ENCODE data around the gene WNT2B.

The WNT2B gene

DNA sequence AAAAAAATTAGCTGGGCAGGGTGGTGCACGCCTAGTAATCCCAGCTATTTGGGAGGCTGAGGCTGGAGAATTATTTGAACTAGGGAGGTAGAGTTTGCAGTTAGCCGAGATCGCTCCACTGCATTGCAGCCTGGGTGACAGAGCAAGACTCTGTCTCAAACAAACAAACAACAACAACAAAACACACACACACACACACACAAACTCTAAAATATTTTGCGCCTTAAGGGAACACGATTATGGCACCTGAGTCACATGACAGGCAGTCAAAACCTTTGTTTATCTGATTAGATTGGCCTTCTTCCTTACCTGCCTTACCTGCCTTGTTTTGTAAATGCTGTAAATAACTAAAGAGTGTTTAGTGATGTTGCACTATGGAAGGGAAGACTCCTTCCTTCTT, 20.6 kb upstream of the WNT2B start:
- TF ChIP-seq POLR2A (IDR thresholded peaks at IDR 0.05; ENCODE audit: low read depth, low read length) (no peak), POLR2AphosphoS5 (IDR thresholded peaks at IDR 0.05; ENCODE audit: low read depth, low read length) (no peak), TAF1 (IDR thresholded peaks at IDR 0.05; ENCODE audit: borderline replicate concordance, low read depth, low read length) (no peak)
- DNase-seq (ENCODE audit: insufficient read length): no peak
- FAIRE-seq: no peak

DNA sequence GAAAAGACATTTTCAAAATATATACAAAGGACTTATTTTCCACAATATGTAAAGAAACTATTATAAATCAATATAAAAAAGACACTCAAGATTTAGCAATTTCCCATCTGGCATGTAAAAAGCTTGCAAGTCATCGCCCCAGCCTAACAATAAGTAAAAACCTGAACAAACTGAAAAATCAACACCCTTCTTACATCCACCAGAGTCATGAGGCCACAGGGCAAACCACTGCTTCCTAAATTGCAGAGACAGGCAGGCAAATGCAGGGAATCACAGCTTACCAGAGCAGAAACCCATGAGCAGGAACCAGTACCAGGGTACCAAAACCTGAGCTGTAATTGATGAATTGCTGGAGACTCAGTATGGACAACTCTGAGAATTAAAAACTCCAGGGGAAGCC, 16.7 kb upstream of the WNT2B start:
- FAIRE-seq: no peak
- DNase-seq (ENCODE audit: insufficient read length): no peak
- TF ChIP-seq POLR2A (IDR thresholded peaks at IDR 0.05; ENCODE audit: low read depth, low read length) (no peak), TAF1 (IDR thresholded peaks at IDR 0.05; ENCODE audit: borderline replicate concordance, low read depth, low read length) (no peak), POLR2AphosphoS5 (IDR thresholded peaks at IDR 0.05; ENCODE audit: low read depth, low read length) (no peak)

GRCh38 chr1:112493351-112493750, 15.4 kb upstream of the WNT2B start:
- TF ChIP-seq POLR2A (IDR thresholded peaks at IDR 0.05; ENCODE audit: low read depth, low read length): no peak
- no peak for TF ChIP-seq POLR2AphosphoS5 (IDR thresholded peaks at IDR 0.05; ENCODE audit: low read depth, low read length)
- no peak for TF ChIP-seq TAF1 (IDR thresholded peaks at IDR 0.05; ENCODE audit: borderline replicate concordance, low read depth, low read length)
- FAIRE-seq: no peak
- no peak for DNase-seq (ENCODE audit: insufficient read length)

GRCh38 chr1:112496290-112496689, 12.5 kb upstream of the WNT2B start:
- FAIRE-seq (no peak), DNase-seq (ENCODE audit: insufficient read length) (no peak)
- no peak for TF ChIP-seq POLR2AphosphoS5 (IDR thresholded peaks at IDR 0.05; ENCODE audit: low read depth, low read length)
- no peak for TF ChIP-seq POLR2A (IDR thresholded peaks at IDR 0.05; ENCODE audit: low read depth, low read length)
- no peak for TF ChIP-seq TAF1 (IDR thresholded peaks at IDR 0.05; ENCODE audit: borderline replicate concordance, low read depth, low read length)

DNA sequence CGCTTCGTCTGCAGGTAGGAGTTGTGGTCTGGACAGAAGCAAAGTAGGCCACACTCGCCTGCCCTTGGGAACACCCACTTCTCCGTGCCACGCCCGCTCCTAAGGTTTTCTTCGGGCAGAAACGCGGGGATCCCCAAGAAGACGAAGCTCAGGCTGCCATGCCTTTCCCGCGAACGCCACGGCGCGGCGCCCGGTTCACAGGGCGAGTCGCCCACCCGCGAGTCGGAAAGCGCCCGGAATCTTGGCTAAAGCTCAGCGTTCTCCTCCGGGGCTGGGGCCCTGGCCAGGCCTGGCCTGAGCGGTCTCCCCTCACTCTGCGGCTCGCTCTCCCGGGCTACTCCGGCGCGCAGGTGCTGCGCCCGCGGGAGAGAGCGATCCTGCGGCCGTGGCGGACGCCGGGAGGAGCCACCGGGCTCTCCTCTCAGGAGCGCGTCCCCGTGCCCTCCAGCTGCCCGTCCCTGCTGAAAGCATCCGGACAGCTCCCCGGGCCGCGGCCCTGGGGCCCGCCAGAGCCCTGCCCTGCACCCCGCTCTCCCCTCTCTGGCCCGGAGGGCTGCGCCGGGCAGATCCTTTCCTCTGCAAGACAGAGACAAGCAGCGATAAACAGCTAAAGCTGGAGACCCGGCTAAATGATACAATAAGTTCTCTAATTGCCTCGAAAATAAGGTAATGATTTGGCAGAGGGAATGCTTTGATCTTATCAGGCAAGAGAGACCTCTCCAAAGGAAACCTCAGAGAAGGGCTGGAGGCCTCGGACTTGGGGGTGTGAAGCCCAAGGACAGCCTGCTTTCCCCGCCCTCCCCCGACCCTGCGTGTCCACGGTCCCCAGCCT, 6.7 kb upstream of the WNT2B start:
- FAIRE-seq (peak; percentile 73), DNase-seq (ENCODE audit: insufficient read length) (peak; percentile 41)
- no peak for TF ChIP-seq POLR2A (IDR thresholded peaks at IDR 0.05; ENCODE audit: low read depth, low read length)
- no peak for TF ChIP-seq TAF1 (IDR thresholded peaks at IDR 0.05; ENCODE audit: borderline replicate concordance, low read depth, low read length)
- TF ChIP-seq POLR2AphosphoS5 (IDR thresholded peaks at IDR 0.05; ENCODE audit: low read depth, low read length): no peak

DNA sequence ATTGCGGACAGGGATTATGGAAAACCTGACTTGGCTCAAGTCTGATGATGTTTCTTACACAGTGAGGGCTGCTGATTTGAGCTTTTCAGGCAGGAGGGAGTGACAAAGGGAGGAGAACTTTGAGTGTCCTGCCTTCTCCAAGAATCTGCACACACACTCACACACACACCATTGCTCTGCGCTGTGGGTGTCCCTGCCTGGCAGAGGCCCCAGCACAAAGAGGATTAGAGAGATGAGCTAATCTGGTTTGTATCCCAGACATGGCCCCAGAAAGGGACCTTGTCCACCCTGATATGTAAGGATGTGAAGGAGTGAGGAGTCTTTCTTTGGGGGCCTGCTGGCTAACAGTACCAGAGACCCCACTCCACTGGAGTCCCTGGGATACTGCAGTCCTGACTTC, 5.9 kb upstream of the WNT2B start:
- DNase-seq (ENCODE audit: insufficient read length): no peak
- TF ChIP-seq POLR2AphosphoS5 (IDR thresholded peaks at IDR 0.05; ENCODE audit: low read depth, low read length) (no peak), POLR2A (IDR thresholded peaks at IDR 0.05; ENCODE audit: low read depth, low read length) (no peak), TAF1 (IDR thresholded peaks at IDR 0.05; ENCODE audit: borderline replicate concordance, low read depth, low read length) (no peak)
- no peak for FAIRE-seq

DNA sequence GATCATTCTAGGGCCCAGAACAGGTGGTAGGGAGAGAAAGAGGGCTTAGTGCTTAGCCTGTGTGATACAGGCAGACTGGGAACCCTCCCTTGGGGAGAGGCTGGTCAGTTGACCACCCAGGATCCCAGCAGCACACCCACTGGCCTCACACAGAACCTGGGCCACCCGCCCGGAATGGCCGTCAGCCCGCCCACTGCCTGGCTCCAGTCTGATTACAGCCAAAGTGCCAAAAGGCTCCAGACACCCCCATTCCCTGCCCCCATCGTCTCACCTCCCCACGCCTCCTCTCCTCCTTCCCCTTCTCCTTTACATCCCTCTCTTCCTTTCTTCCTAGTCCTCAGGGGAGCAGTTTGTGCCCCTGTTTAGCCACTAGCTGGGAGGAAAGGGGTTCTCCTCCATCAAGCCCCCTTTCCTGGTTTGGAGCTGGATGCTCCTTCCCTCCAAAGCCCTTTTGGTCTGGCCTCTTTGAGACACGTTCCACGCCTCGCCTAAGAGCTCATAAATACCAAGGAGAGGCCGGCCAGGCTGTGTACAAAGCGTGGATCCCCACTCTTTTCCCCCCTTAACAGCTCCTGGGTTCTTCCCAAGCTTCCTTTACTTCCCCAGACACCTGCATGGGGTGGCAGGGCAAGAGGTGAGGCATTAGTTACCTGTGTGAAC, 4.6 kb upstream of the WNT2B start:
- no peak for FAIRE-seq
- TF ChIP-seq POLR2A (IDR thresholded peaks at IDR 0.05; ENCODE audit: low read depth, low read length) (no peak), TAF1 (IDR thresholded peaks at IDR 0.05; ENCODE audit: borderline replicate concordance, low read depth, low read length) (no peak), POLR2AphosphoS5 (IDR thresholded peaks at IDR 0.05; ENCODE audit: low read depth, low read length) (no peak)

DNA sequence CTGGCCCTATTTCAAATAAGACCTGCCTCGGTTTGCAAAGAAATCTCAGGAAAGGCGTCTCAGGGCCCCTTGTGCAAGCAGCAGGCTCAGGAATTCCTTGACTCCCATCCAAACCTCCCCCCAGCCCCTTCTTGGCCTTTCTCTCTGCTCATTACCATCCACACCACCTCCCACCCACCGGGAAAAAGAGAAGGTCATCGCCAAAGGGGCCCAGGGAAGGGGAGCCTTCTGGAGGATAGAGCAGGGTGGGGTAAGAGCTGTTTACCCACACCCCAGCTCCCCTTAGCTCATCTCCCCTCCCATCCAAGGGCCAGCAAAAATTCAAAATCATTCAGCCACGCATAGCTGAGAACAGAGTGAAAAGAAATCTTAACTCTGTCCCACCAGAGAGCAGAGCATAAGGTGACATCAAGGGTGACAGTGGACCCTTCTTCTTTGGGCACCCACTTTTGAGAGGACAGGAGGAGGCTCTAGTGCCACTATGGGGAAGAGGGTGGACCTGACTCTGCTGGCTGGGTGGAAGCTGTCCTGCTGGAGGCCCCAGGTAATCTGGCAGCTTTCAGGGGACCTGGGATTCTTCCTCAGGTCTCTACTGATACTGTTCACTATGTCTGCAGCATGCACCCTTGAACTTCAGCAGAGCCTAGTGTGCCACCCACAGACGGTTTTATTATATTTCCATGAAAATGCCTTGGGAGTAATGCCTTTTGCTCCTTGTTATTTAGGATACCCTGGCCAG, 3.9 kb upstream of the WNT2B start:
- FAIRE-seq: no peak
- TF ChIP-seq POLR2A (IDR thresholded peaks at IDR 0.05; ENCODE audit: low read depth, low read length) (no peak), POLR2AphosphoS5 (IDR thresholded peaks at IDR 0.05; ENCODE audit: low read depth, low read length) (no peak), TAF1 (IDR thresholded peaks at IDR 0.05; ENCODE audit: borderline replicate concordance, low read depth, low read length) (no peak)
- no peak for DNase-seq (ENCODE audit: insufficient read length)

More for the DNA sequence above, 4.6 kb upstream of the WNT2B start:
- no peak for DNase-seq (ENCODE audit: insufficient read length)

DNA sequence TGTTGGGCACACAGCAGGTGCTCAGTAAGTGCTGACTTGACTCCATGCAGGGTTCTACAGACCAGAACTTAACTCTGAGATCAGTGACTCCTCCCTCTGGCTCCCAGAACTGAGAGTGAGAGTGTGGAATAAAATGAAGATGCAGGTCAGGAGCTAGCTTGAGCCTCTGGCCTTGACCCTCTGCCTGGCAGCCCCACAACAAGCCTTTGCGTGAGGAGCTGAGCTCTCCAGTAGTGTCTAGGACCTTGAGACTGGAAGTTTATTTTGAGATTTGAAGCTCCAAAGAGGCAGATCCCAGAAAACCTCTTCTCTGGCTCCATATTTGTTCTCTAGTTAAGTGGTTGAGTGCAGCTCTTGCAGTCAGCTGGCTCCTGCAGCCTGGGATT, 3.4 kb upstream of the WNT2B start:
- FAIRE-seq (no peak), DNase-seq (ENCODE audit: insufficient read length) (no peak)

DNA sequence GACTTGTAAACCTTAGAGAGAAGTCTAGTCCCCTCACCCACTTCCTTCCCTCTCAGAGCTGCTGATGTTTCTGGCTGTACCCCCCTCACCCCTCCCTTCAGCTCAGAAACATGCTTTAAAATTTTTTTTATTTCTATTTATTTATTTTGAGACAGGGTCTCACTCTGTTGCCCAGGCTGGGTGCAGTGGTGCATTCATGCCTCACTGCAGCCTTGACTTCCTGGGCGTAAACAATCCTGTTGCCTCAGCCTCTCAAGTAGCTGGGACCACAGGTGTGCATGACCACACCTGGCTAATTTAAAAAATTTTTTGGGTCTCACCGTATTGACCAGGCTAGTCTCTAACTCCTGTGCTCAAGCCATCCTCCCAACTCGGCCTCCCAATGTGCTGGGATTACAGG, 2.9 kb upstream of the WNT2B start:
- FAIRE-seq (no peak), DNase-seq (ENCODE audit: insufficient read length) (no peak)
- TF ChIP-seq TAF1 (IDR thresholded peaks at IDR 0.05; ENCODE audit: borderline replicate concordance, low read depth, low read length) (no peak), POLR2AphosphoS5 (IDR thresholded peaks at IDR 0.05; ENCODE audit: low read depth, low read length) (no peak), POLR2A (IDR thresholded peaks at IDR 0.05; ENCODE audit: low read depth, low read length) (no peak)

More for the DNA sequence above, 3.4 kb upstream of the WNT2B start:
- TF ChIP-seq POLR2AphosphoS5 (IDR thresholded peaks at IDR 0.05; ENCODE audit: low read depth, low read length): no peak
- TF ChIP-seq POLR2A (IDR thresholded peaks at IDR 0.05; ENCODE audit: low read depth, low read length): no peak
- TF ChIP-seq TAF1 (IDR thresholded peaks at IDR 0.05; ENCODE audit: borderline replicate concordance, low read depth, low read length): no peak

DNA sequence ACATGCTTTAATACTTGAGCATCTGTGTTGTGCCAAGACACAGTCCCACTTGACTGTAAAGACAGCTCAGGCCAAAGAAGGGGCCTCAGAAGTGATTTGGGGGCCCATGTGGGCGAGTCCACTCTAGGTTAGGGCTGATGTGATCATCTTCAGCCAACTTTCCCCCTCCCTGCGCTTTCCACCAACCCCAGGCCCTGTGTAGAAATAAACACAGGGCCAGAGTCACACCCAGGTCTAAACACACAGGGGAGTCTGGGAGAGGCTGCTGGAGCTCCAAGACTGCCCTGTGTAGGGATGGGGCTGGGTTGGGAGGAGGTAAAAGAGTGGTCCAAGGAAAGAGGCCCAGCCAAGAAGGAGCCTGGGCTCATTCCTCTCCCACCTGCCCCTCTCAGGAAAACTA, 2.5 kb upstream of the WNT2B start:
- no peak for FAIRE-seq
- DNase-seq (ENCODE audit: insufficient read length): no peak
- TF ChIP-seq POLR2AphosphoS5 (IDR thresholded peaks at IDR 0.05; ENCODE audit: low read depth, low read length): no peak
- no peak for TF ChIP-seq POLR2A (IDR thresholded peaks at IDR 0.05; ENCODE audit: low read depth, low read length)
- TF ChIP-seq TAF1 (IDR thresholded peaks at IDR 0.05; ENCODE audit: borderline replicate concordance, low read depth, low read length): no peak

Data from GM12892 (cell line).